GM18508 (cell line): ENCODE results near the gene ANKS1A.
"Not testable (repeated sequence)": the region's sequence is repeated elsewhere in the genome, so short reads cannot be mapped to it uniquely, and the experiment has no call there.

Experiments
- ATAC-seq: cut with Tn5 transposase; IDR thresholded peaks from one replicate; pipeline ENCODE4 v1.9.1; 2021; ENCODE audit warnings: moderate number of reproducible peaks; ENCODE audit not compliant: insufficient read depth, unreplicated experiment

Gene ANKS1A

GRCh38 chr6:35138191-35138590, 249.1 kb downstream of the ANKS1A start:
- not testable (repeated sequence) for ATAC-seq

GRCh38 chr6:35139470-35139869, 250.4 kb downstream of the ANKS1A start:
- ATAC-seq = no peak

- ATAC-seq = no peak
Measured at GRCh38 chr6:35139924-35140638, 251.0 kb downstream of the ANKS1A start.

- no peak for ATAC-seq
Measured at GRCh38 chr6:35140639-35141006, 251.6 kb downstream of the ANKS1A start.
